NAMALWA (cell line): ENCODE measurements around the gene RCL1.

Experiments used
- DNase-seq: peaks from one replicate; pipeline ENCODE4 v3.0.0-alpha.2; 2015; ENCODE audit warnings: low spot score

Gene RCL1

GRCh38 chr9:4812858-4813257 lies 20.1 kb downstream of the RCL1 start:
- peak; percentile 36 for DNase-seq

GRCh38 chr9:4814913-4815312 lies 22.2 kb downstream of the RCL1 start:
- peak; percentile 28 for DNase-seq

DNA sequence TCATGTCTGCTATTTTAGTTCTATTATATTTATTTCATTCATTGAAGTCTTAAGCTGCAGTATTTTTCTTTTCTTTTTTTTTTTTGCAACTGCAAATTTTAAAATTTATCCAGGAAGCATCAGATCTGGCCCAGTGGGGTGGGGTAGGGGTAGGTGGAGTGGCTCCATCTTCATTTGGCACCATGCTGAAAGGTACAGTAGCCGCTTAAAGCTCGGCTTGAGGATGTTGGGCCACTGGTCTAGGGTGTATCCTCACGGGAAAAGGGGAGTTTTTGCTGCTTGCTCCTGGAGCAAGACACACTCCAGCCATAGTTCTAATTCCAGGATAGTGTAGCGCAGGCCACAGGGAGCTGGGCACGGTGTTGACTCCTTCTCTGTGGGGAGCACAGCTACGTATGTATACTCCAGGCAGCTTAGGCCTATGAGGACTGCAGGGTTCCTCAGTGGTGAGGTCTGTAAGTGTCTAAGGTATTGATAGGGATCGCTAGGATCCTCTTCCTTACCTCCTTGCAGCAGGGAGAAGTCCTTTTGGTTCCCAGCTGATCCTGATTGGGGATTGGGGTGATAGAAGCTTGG lies 22.7 kb downstream of the RCL1 start:
- no peak for DNase-seq

DNA sequence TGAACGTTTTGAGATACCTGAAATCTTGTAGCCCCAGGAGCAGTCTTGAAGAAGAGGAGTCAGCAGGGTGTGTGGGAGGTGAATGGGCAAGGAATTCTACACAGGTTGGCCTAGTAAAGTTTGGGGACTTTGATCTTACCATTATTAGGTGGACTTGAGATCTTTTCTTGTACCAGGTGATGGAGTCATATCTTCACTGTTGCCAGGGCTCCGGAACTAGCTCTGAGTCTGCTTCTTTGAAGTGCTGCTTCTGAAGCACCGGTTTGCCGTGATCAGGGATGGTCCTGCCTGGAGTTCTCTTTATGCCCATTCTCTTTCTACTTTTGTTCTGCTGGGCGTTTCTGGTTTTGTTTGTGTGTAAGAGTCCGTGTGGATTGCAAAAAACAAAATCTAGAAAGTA lies 27.4 kb downstream of the RCL1 start:
- no peak for DNase-seq

GRCh38 chr9:4821133-4821532 lies 28.4 kb downstream of the RCL1 start:
- no peak for DNase-seq

GRCh38 chr9:4822057-4822456 lies 29.3 kb downstream of the RCL1 start:
- DNase-seq: no peak

DNA sequence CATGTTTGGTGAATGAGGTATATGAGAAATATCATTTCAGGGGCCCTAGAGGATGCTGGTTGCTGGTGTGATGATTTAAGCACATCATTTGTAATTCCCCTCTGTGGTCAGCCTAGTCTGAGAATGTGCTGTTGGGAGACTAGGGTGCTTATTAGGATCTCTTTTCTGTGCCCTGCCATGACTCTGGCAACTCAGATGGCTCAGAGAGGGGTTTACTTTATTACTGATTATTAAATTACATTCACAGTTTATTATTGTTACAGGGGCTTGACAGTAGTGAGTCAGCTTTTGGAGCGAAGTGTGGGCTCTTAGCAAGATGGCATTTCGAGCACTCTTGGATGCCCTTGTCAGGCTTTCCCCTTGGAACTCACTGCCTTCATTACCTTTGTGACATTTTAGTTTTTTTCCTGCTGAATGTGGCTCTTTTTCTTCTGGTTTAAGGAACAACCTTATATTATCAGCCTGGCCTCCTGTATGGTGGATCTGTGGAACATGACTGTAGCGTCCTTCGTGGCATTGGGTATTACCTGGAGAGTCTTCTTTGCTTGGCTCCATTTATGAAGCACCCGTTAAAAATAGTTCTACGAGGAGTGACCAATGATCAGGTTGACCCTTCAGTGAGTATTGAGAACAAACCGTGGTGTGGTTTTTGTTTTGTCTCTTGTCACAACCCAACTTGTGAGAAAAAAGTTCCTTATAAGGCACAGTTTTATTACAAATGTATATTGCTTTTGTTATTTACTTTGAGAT lies 33.8 kb downstream of the RCL1 start:
- no peak for DNase-seq

DNA sequence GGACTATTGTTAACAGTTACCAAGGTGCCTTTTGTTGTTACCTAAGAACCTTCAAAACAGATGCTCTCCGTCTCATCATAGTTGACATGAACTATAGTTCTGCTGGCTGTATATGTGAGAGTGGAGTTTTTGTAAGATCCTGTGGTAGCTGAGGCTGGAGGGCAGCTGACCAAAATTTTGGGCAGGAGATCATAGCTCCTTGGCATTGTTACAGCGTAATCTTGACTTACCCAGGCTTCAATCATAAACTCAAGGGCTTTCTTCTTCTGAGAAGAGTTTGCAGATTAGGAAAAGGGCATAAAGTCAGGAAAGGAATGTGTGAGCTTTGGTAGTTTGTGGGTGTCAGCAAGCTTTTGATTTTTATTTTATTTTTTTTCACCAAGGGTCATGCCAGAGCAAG lies 34.5 kb downstream of the RCL1 start:
- DNase-seq: no peak

DNA sequence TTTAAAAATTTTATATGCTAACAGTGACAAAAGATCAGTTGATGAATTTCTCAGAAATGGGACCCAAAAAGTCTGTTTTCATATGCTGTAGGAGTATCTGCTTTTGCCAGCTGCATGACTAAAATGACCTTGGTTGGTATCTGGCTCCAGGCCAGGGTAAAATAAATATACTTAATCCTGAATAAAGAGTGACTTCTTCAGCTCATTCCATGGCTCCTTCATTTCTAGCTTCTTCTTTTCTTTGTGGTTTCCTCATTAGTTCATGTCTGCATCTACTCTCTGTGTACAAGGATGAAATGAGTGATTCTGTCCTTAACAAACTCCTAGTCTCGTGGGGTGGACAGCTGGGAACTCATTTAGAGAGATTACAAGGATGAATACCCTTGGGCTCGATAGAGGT lies 36.0 kb downstream of the RCL1 start:
- no peak for DNase-seq

DNA sequence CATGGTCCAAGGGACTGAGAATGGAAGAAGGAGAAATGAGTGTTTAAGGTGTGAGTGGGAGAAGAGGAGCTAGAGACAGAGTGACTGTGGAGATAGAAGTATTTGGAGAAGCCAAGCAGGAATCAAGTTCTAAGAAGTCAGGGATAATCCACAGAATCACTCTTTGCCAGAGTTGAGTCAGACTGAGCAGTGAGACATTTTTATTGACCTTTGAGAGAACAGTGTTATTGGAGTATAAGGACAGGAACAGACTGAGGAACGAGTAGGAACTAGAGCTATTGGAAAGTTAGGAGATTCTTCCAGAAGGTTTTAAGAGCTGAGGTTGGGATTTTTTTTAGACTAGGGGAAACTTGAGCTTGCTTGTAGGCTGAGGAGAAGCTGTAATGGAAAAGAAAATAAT lies 37.2 kb downstream of the RCL1 start:
- DNase-seq: no peak

- no peak for DNase-seq
Observed at GRCh38 chr9:4830699-4831098, 38.0 kb downstream of the RCL1 start.

GRCh38 chr9:4831119-4831518 lies 38.4 kb downstream of the RCL1 start:
- DNase-seq: no peak

GRCh38 chr9:4831944-4832343 lies 39.2 kb downstream of the RCL1 start:
- DNase-seq: no peak

- DNase-seq: no peak
Observed at GRCh38 chr9:4832786-4833579, 40.2 kb downstream of the RCL1 start.

GRCh38 chr9:4833781-4834560 lies 41.2 kb downstream of the RCL1 start:
- DNase-seq: no peak

GRCh38 chr9:4836676-4837075 lies 43.9 kb downstream of the RCL1 start:
- no peak for DNase-seq

DNA sequence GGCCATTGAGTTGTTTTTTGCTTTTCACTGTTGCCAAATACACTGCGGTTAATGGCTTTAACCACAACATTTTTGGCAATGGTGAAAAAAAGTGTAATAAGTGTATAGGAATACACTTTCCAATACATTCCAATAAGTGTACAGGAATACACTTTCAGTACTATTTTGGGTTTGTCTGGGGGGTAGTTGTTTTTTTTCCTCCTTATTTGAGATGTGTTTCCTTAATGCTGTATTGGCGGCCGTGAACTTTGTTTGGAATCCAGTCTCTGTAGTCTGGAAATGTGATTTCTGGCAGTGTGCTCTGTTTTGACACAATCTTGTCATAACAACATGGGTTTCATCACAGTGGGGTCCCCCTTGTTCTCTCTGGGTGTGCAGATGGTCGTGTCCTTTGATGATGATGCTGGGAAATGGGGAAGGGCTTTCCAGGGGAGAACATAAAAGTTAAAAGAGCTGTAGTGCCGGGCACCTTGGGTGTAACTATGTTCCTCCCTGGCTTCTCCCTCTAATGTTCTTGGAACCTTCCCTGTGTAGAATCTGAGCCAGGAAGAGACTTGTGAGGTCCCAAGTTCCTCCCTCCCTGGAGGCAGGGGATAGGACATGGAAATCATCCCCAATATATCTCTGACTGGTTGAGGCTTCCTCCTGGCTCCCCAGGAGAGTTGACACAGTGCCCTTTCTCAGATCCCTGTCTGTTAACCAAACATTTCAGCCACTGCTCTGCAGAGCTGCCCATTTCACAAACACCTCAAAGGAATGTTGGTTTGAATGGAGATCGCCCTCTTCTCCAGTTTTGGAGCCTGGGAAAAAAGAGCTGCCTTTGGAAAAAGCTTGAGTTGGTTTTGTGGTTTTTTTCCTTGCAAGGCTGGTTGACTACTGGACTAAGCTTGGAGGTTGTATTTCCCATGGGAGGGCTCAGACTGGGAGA lies 44.8 kb downstream of the RCL1 start:
- no peak for DNase-seq

- no peak for DNase-seq
Observed at GRCh38 chr9:4838189-4838546, 45.4 kb downstream of the RCL1 start.

DNA sequence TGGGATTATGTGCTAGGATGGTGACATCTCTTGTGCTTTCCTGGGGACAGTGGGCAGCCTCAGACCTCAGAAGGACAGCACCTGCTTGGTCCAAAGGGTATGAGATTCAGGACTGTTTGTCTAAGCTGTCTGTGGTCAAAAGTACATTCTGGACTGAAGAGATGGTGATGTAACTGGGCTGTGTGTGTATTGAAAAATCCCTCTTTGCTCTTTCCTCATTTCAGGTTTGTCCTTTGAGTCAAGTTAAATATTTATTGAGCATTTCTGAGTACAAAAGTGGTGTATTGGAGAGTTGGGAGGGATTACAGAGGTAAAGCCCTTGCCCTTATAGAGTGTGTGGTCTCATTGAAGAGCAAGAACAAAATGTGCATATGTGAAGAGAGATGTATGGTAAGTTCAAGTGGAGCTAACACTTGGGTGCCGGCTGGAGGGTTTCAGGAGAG lies 46.7 kb downstream of the RCL1 start:
- DNase-seq: no peak

DNA sequence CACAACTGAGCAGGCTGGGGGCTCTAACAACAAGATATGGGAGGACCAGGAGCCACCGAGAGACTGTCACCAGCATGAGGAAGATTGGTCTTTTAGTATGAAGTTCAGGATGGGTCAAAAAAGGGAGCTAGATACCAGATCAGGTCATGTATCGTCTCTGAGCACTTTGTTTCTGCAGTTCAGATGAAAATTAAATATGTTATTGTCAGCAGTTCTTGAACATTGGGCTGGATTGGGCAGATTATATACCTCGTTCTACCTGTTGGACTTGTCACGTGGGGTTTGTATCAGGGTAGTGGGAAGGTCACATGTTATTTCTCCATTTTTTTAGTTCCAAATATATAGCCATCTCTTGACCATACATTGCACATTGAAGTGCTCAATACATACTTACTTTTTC lies 47.3 kb downstream of the RCL1 start:
- no peak for DNase-seq

GRCh38 chr9:4842213-4842612 lies 49.5 kb downstream of the RCL1 start:
- no peak for DNase-seq
